Measurements from ENCODE around the gene CCDC77.

The CCDC77 gene

DNA sequence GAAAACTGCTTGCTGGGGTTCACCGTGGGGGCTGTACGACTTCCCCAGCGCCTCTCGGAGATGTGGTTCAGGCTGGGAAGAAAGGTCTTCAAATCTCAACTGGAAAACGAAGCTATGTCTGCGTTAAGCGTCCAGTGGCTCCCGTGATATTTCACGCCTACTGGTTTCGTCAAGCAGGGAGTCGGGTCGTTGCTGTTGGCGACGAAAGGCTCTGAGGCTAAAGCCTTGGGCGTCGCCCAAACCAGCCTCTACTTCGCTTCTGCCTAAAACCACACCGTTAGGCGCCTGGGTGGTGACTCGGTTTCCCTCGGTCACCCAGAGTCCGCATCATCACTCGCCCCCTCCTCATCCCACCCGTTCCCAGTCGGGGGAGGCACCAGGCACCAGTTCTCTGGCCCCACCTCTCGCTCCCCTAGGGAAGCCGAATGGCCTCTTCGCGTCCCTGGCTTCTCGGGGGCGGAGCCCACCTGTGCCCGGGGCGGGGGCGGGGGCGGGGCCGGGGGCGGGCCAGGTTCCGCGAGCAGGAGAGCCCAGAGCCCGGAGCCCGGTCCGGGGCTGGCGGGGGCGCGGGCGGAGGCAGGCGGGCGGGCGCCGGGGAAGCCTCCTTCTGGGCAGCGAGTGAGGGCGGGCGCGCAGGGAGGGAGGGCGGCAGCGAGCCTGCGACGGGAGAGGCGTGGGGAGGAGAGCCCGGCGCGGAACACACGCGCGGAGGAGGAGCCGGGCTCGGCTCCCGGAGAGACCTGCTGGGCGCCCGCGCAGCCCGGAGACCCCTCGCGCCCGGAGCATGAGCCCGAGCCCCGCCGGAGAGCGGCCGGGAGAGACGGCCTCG lies 58.2 kb downstream of the CCDC77 start, which contains the start of gene B4GALNT3:
B4GALNT3 (plus strand) TSS at position 510 of the 829 bp plus-strand sequence. CDS start 438 bp downstream, outside the sequence.
- Histone ChIP-seq H3K27me3 (ENCODE audit: insufficient read depth, low read length) (peaks cover 16% of the 10 kb centered on the region), H3K36me3 (ENCODE audit: insufficient read depth, low read length) (no peaks in the 10 kb centered on the region), H3K4me1 (ENCODE audit: insufficient read depth, low read length) (peaks cover 16% of the 10 kb centered on the region), H2AFZ (ENCODE audit: low read depth, low read length) (peak within 1 kb of the TSS; percentile 69), H3K9me3 (ENCODE audit: low read length) (no peaks in the 10 kb centered on the region), H3K4me3 (ENCODE audit: low read length) (peak within 1 kb of the TSS; percentile 56)

DNA sequence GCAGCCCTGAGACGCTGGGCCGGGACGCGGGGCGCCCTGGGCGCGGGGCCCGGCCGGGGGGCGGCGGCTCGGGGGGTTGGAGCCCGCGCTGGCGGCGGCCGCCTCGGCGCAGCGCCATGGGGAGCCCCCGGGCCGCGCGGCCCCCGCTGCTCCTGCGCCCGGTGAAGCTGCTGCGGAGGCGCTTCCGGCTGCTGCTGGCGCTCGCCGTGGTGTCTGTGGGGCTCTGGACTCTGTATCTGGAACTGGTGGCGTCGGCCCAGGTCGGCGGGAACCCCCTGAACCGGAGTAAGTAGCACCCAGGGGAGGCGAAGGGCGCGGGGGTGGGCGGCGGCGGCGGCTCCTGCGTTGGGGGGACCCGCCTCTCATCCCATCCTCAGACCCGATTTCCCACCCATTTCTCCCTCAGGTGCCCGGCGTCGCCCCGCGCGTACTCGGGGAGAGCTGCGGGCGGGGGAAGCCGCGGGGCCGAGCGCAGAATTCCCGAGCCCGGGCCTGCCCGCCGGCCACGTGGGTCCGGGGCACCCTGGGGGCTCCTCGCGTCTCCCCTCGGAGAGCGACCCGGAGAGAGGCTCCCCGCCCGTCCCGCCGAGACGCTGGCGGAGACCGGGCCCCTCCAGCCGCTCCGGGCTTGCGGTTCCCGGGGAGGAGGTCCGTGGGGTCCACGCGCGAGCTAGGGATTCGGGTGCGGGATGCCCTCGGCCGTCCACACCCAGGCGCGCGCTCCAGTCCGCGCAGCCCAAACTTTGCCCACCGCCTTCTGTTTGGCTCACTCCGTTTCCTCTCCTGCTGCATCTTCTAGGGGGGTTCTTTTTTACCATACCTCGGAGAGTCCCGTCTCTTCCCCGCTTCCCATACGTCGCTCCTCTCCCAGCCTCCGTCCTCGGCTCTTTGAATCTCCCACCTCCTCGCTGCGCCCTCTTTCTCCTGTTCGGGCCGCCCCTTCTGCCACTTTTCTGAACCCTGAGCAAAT lies 59.1 kb downstream of the CCDC77 start:
- no peaks in the 10 kb centered on the region for H3K9me3 ChIP-seq (ENCODE audit: low read length)
- peak overlapping the region; percentile 56 for H3K4me3 ChIP-seq (ENCODE audit: low read length)
- H2AFZ ChIP-seq (ENCODE audit: low read depth, low read length), result peak overlapping the region; percentile 69
- H3K36me3 ChIP-seq (ENCODE audit: insufficient read depth, low read length), result no peaks in the 10 kb centered on the region
- peaks cover 11% of the 10 kb centered on the region for H3K4me1 ChIP-seq (ENCODE audit: insufficient read depth, low read length)
- H3K27me3 ChIP-seq (ENCODE audit: insufficient read depth, low read length), result peaks cover 16% of the 10 kb centered on the region

DNA sequence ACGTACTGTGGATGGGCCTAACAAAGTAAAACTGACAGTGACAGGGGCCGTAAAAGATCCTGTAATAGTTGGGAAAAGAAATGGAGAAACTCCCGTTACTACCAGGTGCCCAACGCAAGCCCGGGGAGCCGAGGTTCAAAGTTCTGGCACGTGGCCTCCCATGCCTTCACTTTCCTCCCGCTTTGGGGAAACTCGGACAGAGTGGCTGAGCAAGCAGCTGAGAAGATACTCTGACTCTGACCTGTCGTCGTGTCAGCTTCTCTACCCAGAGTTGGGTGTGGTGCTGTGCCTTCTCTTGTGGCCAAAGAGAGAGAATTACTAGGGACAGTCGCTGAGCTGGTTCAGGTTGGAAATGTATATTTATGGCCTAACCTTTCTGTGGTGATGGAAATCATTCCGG lies 60.0 kb downstream of the CCDC77 start:
- no peak overlapping the region for H3K4me3 ChIP-seq (ENCODE audit: low read length)
- peaks cover 16% of the 10 kb centered on the region for H3K27me3 ChIP-seq (ENCODE audit: insufficient read depth, low read length)
- no peaks in the 10 kb centered on the region for H3K36me3 ChIP-seq (ENCODE audit: insufficient read depth, low read length)
- H3K4me1 ChIP-seq (ENCODE audit: insufficient read depth, low read length), result peaks cover 5% of the 10 kb centered on the region
- H3K9me3 ChIP-seq (ENCODE audit: low read length), result no peaks in the 10 kb centered on the region
- no peak overlapping the region for H2AFZ ChIP-seq (ENCODE audit: low read depth, low read length)

DNA sequence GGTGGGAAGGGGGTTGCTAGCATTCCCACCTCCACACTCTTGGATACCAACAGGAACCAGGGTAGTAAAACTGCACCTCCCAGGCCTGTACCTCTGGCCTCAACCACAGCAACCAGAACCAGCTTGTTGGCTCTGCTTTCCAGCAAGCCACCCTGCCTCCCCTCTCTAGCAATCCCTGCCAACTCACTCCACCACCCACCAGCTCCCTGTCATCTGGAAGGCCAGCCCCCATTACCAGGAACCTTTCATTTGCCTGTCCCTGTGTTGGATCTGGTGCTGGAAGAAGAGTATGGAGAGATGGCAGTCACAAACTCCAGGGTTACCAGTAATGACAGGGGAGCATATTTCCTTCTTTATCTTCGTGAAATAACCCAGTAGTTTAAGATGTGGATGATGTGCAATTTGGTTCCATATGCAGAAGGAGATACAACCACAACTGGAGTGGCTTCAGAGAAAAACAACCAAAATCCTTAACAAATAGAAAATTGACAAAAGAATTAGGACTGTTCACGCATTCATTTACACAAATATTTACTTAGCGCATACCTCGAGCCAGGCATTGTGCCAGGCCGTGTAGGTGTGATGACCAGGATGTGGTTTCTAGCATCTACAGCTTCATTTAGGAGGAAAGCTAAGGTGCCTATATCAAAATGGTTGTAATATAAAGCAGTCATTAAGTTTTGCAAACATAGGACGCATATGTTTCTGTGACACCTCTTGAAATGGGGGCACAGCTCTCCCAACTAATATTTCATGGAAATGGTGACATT lies 61.7 kb downstream of the CCDC77 start:
- H3K36me3 ChIP-seq (ENCODE audit: insufficient read depth, low read length), result no peaks in the 10 kb centered on the region
- H3K27me3 ChIP-seq (ENCODE audit: insufficient read depth, low read length), result peaks cover 16% of the 10 kb centered on the region
- H2AFZ ChIP-seq (ENCODE audit: low read depth, low read length), result no peak overlapping the region
- H3K9me3 ChIP-seq (ENCODE audit: low read length), result no peaks in the 10 kb centered on the region
- peaks cover 5% of the 10 kb centered on the region for H3K4me1 ChIP-seq (ENCODE audit: insufficient read depth, low read length)
- no peak overlapping the region for H3K4me3 ChIP-seq (ENCODE audit: low read length)

DNA sequence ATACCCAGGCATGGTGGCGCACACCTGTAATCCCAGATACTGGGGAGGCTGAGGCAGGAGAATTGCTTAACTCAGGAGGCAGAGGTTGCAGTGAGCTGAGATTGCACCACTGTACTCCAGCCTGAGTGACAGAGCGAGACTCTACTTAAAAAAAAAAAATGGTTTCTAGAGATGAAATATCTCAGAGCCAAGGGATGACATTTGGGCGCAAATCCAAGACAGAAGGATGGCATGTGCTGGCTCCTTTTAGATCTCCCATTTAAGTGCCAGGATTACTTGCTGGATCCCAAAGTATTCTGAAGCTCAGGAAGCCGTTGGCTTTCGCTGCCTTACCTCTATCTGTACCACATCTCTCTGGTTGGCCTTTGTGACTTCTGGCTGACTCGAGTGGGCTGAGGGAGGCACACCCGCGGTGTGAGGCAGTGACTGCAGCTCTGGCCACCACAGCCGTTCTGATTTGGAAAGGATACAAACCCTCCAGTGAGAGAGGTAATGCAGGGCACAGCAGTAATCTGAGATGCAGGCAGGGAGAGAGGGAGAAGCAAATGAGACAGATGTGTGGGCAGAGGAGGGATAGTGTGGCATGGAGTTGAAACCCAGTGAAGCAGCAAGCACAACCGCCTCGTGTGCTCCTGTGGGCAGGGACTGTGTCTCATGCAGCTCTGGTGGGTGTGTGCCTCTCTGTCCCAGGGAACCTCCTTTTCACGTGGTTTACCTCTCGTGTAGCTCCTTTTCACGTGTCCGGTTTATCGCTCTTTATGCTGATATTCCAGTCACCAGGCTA lies 63.2 kb downstream of the CCDC77 start:
- H2AFZ ChIP-seq (ENCODE audit: low read depth, low read length), result no peak overlapping the region
- H3K4me3 ChIP-seq (ENCODE audit: low read length), result no peak overlapping the region
- no peaks in the 10 kb centered on the region for H3K36me3 ChIP-seq (ENCODE audit: insufficient read depth, low read length)
- peaks cover 16% of the 10 kb centered on the region for H3K27me3 ChIP-seq (ENCODE audit: insufficient read depth, low read length)
- no peaks in the 10 kb centered on the region for H3K9me3 ChIP-seq (ENCODE audit: low read length)
- no peaks in the 10 kb centered on the region for H3K4me1 ChIP-seq (ENCODE audit: insufficient read depth, low read length)

DNA sequence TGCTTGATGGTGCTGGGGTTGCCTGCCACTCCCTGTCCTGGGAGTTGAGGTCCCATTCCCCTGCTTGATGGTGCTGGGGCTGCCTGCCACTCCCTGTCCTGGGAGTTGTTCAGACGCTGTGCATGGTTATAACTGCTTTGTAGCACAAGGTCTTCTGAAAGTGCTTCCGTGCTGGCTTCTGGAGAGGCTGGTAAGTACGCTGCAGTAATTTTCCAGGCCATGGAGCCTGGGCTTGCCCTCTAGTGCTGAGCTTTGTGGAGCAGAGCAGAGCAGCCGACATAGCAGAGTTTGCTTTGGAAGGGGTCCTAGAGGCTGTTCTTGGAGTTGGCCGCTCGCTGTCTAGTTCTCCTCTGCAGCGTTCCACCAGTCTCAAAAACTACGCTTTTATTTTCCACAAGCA lies 64.6 kb downstream of the CCDC77 start:
- no peak overlapping the region for H3K4me3 ChIP-seq (ENCODE audit: low read length)
- H2AFZ ChIP-seq (ENCODE audit: low read depth, low read length), result no peak overlapping the region
- peaks cover 12% of the 10 kb centered on the region for H3K27me3 ChIP-seq (ENCODE audit: insufficient read depth, low read length)
- no peaks in the 10 kb centered on the region for H3K4me1 ChIP-seq (ENCODE audit: insufficient read depth, low read length)
- H3K36me3 ChIP-seq (ENCODE audit: insufficient read depth, low read length), result no peaks in the 10 kb centered on the region
- H3K9me3 ChIP-seq (ENCODE audit: low read length), result no peaks in the 10 kb centered on the region

DNA sequence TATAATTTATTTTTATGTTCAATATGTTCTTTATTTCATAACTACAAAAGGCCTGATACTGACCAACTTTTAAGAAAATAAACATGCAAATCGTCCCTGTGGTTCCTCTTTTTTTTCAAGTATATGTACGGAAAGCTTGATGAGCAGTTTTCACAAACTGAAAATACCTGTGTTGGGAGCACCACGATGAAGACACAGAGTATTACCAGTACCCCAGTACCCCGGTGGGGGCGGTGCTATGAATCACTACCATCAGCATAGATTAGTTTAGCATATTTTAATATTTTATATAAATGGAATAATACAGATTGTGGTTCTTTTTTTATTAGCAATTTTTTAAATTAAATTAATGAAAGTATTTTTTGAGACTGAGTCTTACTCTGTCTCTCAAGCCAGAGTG lies 65.3 kb downstream of the CCDC77 start:
- Histone ChIP-seq H3K27me3 (ENCODE audit: insufficient read depth, low read length) (peaks cover 4% of the 10 kb centered on the region), H3K4me3 (ENCODE audit: low read length) (no peak overlapping the region), H2AFZ (ENCODE audit: low read depth, low read length) (no peak overlapping the region), H3K9me3 (ENCODE audit: low read length) (no peaks in the 10 kb centered on the region), H3K4me1 (ENCODE audit: insufficient read depth, low read length) (no peaks in the 10 kb centered on the region), H3K36me3 (ENCODE audit: insufficient read depth, low read length) (no peaks in the 10 kb centered on the region)

DNA sequence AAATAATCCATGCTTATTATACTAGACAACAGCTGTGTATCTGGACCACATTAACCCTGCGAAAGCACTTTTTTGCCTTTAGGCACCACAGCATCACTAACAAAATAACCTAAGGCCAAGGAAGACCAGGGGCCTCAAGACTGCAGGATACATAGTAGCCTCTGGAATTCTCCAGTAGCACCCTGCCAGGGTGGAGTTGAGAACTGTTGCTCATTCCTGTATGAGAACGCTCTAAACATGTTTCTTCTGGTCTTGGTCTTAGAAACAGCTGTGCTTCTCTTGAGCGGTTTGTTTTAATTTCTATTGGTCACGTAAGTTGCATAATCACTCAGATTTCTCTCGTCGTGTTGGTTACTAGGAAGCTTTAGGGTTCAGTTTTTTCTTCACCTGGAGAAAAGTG lies 66.1 kb downstream of the CCDC77 start:
- Histone ChIP-seq H3K4me1 (ENCODE audit: insufficient read depth, low read length) (no peaks in the 10 kb centered on the region), H3K4me3 (ENCODE audit: low read length) (no peak overlapping the region), H3K27me3 (ENCODE audit: insufficient read depth, low read length) (no peaks in the 10 kb centered on the region), H3K36me3 (ENCODE audit: insufficient read depth, low read length) (no peaks in the 10 kb centered on the region), H3K9me3 (ENCODE audit: low read length) (no peaks in the 10 kb centered on the region), H2AFZ (ENCODE audit: low read depth, low read length) (no peak overlapping the region)

DNA sequence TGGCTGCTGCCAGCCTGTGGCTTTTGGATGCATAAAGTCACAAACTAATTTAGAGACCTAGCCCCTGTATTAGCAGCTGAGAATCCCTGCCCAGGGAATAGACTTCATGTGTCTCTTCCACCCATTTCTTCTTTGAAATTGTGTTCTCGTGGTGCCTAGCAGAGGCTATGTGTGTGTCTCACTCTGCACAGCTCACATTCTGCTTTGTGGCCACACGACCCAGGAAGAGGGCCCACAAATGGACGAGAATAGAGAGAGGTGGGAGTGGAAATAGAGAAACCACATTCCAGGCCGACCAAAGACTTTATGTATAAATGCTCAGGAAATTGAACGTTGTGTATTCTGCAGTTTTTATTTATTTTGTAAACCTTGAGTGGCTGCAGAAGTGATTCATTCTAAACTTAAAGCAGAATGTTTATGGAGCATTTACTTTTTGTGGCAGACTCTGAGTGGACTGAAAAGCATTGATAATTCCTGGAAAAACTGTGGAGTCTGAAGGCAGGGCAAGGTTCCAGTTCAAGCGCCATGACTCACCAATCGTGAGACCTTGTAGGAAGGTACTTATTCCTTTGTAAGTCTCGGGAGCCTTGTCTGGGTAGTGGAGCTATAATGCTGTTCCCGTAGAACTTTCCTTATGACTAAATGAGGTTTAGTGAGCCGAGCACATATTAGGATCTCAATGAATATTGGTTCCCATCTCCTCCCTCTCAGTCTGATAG lies 67.4 kb downstream of the CCDC77 start:
- H2AFZ ChIP-seq (ENCODE audit: low read depth, low read length), result no peak overlapping the region
- H3K4me1 ChIP-seq (ENCODE audit: insufficient read depth, low read length), result no peaks in the 10 kb centered on the region
- no peaks in the 10 kb centered on the region for H3K27me3 ChIP-seq (ENCODE audit: insufficient read depth, low read length)
- H3K4me3 ChIP-seq (ENCODE audit: low read length), result no peak overlapping the region
- H3K9me3 ChIP-seq (ENCODE audit: low read length), result no peaks in the 10 kb centered on the region
- no peaks in the 10 kb centered on the region for H3K36me3 ChIP-seq (ENCODE audit: insufficient read depth, low read length)

DNA sequence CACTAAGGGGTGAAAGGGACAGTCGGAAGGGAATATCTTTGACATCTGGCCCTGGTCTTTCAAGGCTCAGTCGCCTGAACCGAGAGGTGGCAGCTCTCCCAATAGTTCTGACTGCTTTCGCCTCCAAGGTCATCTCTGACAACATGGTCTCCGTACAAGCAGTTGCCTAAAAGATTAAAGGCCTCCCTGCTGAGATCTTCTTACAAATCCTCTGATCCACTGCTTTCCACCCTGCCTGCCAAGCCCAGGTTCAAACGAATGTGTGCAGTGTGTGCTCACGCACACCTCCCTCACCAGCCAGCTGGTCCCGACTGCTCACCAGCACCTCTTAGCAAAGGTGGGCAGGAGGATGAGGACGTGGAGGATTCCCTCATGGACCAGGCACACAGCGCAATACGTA lies 68.7 kb downstream of the CCDC77 start:
- H2AFZ ChIP-seq (ENCODE audit: low read depth, low read length), result no peak overlapping the region
- no peak overlapping the region for H3K4me3 ChIP-seq (ENCODE audit: low read length)
- H3K36me3 ChIP-seq (ENCODE audit: insufficient read depth, low read length), result no peaks in the 10 kb centered on the region
- no peaks in the 10 kb centered on the region for H3K27me3 ChIP-seq (ENCODE audit: insufficient read depth, low read length)
- H3K9me3 ChIP-seq (ENCODE audit: low read length), result no peaks in the 10 kb centered on the region
- H3K4me1 ChIP-seq (ENCODE audit: insufficient read depth, low read length), result no peaks in the 10 kb centered on the region

DNA sequence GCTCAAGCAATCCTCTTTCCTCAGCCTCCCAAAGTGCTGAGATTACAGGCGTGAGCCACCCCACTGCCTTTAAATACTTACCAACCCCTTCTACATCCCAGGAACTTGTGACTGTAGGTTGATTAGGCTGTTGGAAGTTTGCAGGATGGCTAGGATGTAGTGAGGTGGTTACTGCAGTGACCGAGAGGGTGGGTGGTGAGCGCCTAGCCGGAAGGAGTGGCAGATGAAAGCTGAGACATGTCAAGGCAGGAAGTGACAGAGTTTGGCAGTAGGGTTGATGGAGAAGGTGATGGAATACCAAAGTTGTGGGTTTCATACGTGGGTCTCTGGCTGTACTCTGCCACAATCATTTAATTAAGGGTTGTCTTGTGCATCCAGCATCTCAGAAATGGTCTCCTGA lies 71.8 kb downstream of the CCDC77 start:
- no peaks in the 10 kb centered on the region for H3K9me3 ChIP-seq (ENCODE audit: low read length)
- H3K4me1 ChIP-seq (ENCODE audit: insufficient read depth, low read length), result peaks cover 7% of the 10 kb centered on the region
- H3K4me3 ChIP-seq (ENCODE audit: low read length), result no peak overlapping the region
- H3K27me3 ChIP-seq (ENCODE audit: insufficient read depth, low read length), result no peaks in the 10 kb centered on the region
- no peaks in the 10 kb centered on the region for H3K36me3 ChIP-seq (ENCODE audit: insufficient read depth, low read length)
- no peak overlapping the region for H2AFZ ChIP-seq (ENCODE audit: low read depth, low read length)
